Naive thymus-derived CD4-positive, alpha-beta T cell (primary cell): ENCODE data around the gene HS6ST3. TPM values are rescaled to one million over a fixed set of nuclear protein-coding genes. Genes with fewer than 3 reads are reported as not detected.

ENCODE experiments used
- ATAC-seq: fragments of 150-1000 bp; cut with Tn5 transposase; 2 replicates; pipeline ENCODE4 v1.10.0; 2021; ENCODE audit warnings: mild to moderate bottlenecking, moderate library complexity
- CTCF ChIA-PET: fragments of 350-600 bp; sonication (Branson Sonifier 250); formaldehyde crosslinking; loops from one replicate; lab custom pipeline; 2021; ENCODE audit warnings: antibody characterized with exemption; lab: Charles Lee
- POLR2A ChIA-PET: fragments of 350-600 bp; sonication (Branson Sonifier 250); formaldehyde crosslinking; loops from one replicate; lab custom pipeline; 2021; ENCODE audit warnings: antibody characterized with exemption, inconsistent platforms; lab: Charles Lee
- DNase-seq, 9 donors: peaks; one replicate each; pipeline versions ENCODE4 v3.0.0 to v3.0.0-alpha.2; 2020 to 2022; ENCODE audit warnings: mixed read lengths in 1 of 9
- H3K27ac ChIP-seq: one replicate; pipeline ENCODE4 v1.7.0; 2013; ENCODE audit warnings: mild to moderate bottlenecking, low read depth, low read length, moderate library complexity
- H3K27me3 ChIP-seq, 2 donors: one replicate each; pipeline ENCODE4 v1.7.0; 2013; ENCODE audit warnings: low read length in 2 of 2, mild to moderate bottlenecking in 2 of 2, moderate library complexity in 2 of 2; ENCODE audit not compliant: control insufficient read depth in 2 of 2, insufficient read depth in 2 of 2
- H3K36me3 ChIP-seq, 3 experiments: 1 replicate in 2 of 3; 2 replicates in 1 of 3; pipeline ENCODE4 v1.7.0; 2013; ENCODE audit warnings: low read length in 3 of 3, mild to moderate bottlenecking in 3 of 3, moderate library complexity in 1 of 3; ENCODE audit not compliant: insufficient read depth in 3 of 3, control insufficient read depth in 2 of 3
- H3K4me1 ChIP-seq, 2 donors: one replicate each; pipeline ENCODE4 v1.7.0; 2013; ENCODE audit warnings: low read length in 2 of 2, mild to moderate bottlenecking in 2 of 2, moderate library complexity in 1 of 2; ENCODE audit not compliant: control insufficient read depth in 2 of 2, insufficient read depth in 2 of 2
- H3K4me3 ChIP-seq: 2 replicates; pipeline ENCODE4 v1.7.0; 2013; ENCODE audit warnings: mild to moderate bottlenecking, low read length
- H3K9me3 ChIP-seq, 3 experiments: 1 replicate in 2 of 3; 2 replicates in 1 of 3; pipeline ENCODE4 v1.7.0; 2013; ENCODE audit warnings: low read length in 3 of 3; ENCODE audit not compliant: control insufficient read depth in 2 of 3
- H3K27ac Mint-ChIP-seq, 9 donors: one replicate each; pipeline ENCODE4 v1.8.0; 2020 to 2022; ENCODE audit warnings: mixed read lengths in 9 of 9, mild to moderate bottlenecking in 8 of 9, moderate library complexity in 5 of 9, inconsistent platforms in 2 of 9
- H3K27me3 Mint-ChIP-seq, 5 donors: one replicate each; pipeline ENCODE4 v1.8.0; 2021 to 2022; ENCODE audit warnings: mixed read lengths in 5 of 5, mild to moderate bottlenecking in 1 of 5
- H3K36me3 Mint-ChIP-seq, 5 donors: one replicate each; pipeline ENCODE4 v1.8.0; 2020 to 2022; ENCODE audit warnings: mixed read lengths in 5 of 5, mild to moderate bottlenecking in 3 of 5, inconsistent platforms in 1 of 5
- H3K4me1 Mint-ChIP-seq, 7 donors: one replicate each; pipeline ENCODE4 v1.8.0; 2020 to 2022; ENCODE audit warnings: mixed read lengths in 7 of 7, mild to moderate bottlenecking in 3 of 7, inconsistent platforms in 1 of 7
- H3K4me3 Mint-ChIP-seq, 10 donors: one replicate each; pipeline ENCODE4 v1.8.0; 2020 to 2022; ENCODE audit warnings: mild to moderate bottlenecking in 10 of 10, mixed read lengths in 10 of 10, moderate library complexity in 6 of 10, inconsistent platforms in 2 of 10
- H3K9me3 Mint-ChIP-seq, 11 donors: one replicate each; pipeline ENCODE4 v1.8.0; 2020 to 2022; ENCODE audit warnings: mixed read lengths in 11 of 11, mild to moderate bottlenecking in 4 of 11, inconsistent platforms in 1 of 11, moderate library complexity in 1 of 11
- intact Hi-C, 2 donors: fragments of 100-400 bp; cut with micrococcal nuclease; formaldehyde crosslinking; loops; one replicate each; pipeline ENCODE4 v1.15.1; 2023
- polyA plus RNA-seq, 2 donors: library from polyadenylated mRNA; unstranded; fragments of 300-500 nt; fragmentation: Illumina TruSeq; gene quantifications; one replicate each; pipeline ENCODE4 v1.2.3, GENCODE V29; 2021
- total RNA-seq, 6 experiments: library from RNA in 5 of 6; stranded (reverse) in 5 of 6; gene quantifications; 1 replicate in 5 of 6; 2 replicates in 1 of 6; pipeline ENCODE4 v1.2.3 and lab custom pipeline; 2021 to 2026

Gene HS6ST3
- total and polyA plus RNA-seq, 7 experiments from 2014 or later, result not detected

DNA sequence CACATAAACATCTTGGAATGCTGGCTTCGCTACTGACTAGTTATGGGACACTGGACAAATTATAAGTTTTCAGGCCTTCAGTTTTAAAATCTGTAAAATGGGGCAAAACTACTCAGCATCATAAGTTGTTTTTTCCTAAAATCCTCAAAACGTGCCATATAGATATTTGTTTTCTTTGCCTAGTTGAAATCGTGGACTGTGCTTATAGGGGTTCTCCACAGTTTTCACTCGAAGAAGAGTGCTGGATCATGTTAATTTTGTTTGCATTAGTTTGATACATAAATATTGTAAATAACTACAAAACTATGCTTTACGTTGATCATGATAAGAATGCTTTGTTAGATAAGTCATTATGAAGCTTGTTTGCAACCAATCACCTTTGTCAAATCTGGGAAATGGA lies 591.0 kb downstream of the HS6ST3 start:
- ChIA-PET CTCF (interaction anchor here (0.5 kb wide), 1 partner anchor 28 kb away, joined by 3 read pairs; no protein-coding TSS in a partner anchor), POLR2A (no interaction called here)
- Mint-ChIP-seq H3K27ac (no peak overlapping the region), H3K9me3 (peaks cover 4 to 21% (median 7%) of the 10 kb centered on the region in 11 donors), H3K4me3 (no peak overlapping the region), H3K4me1 (no peaks in the 10 kb centered on the region), H3K36me3 (no peaks in the 10 kb centered on the region), H3K27me3 (no peaks in the 10 kb centered on the region)
- ATAC-seq (no peak), DNase-seq (no peak)
- H3K9me3 ChIP-seq, result no peaks in the 10 kb centered on the region
- no peaks in the 10 kb centered on the region for H3K27me3 ChIP-seq
- intact Hi-C loops, result no loop called here
- H3K4me1 ChIP-seq, result no peaks in the 10 kb centered on the region
- no peak overlapping the region for H3K4me3 ChIP-seq
- no peaks in the 10 kb centered on the region for H3K36me3 ChIP-seq
- no peak overlapping the region for H3K27ac ChIP-seq

DNA sequence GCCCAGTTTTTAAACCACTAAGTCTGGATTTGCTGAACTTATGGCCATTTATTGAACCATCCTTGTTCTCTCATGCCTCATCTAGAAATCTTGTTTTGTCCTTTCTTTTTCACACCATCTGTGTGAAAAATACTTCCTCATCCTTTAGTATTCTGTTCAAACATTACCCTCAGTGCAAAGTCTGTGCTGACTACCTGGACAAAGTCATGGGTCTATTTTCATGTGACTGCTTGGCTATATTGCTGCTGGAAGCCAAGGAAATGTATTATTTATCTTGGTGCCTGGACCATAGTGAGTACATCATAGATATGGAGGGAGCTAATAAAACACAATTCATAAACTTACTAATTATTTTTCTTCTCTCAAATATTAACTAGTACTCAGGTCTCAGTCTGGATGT lies 591.9 kb downstream of the HS6ST3 start:
- Histone ChIP-seq H3K4me3 (no peak overlapping the region), H3K9me3 (no peaks in the 10 kb centered on the region), H3K27me3 (no peaks in the 10 kb centered on the region), H3K27ac (no peak overlapping the region), H3K4me1 (no peaks in the 10 kb centered on the region), H3K36me3 (no peaks in the 10 kb centered on the region)
- Mint-ChIP-seq H3K36me3 (no peaks in the 10 kb centered on the region), H3K4me3 (no peak overlapping the region), H3K27me3 (no peaks in the 10 kb centered on the region), H3K27ac (no peak overlapping the region), H3K9me3 (peaks cover 4 to 21% (median 7%) of the 10 kb centered on the region in 11 donors), H3K4me1 (no peaks in the 10 kb centered on the region)
- ATAC-seq, result no peak
- CTCF ChIA-PET, result no interaction called here
- intact Hi-C loops, result no loop called here
- no peak for DNase-seq
- POLR2A ChIA-PET, result no interaction called here

DNA sequence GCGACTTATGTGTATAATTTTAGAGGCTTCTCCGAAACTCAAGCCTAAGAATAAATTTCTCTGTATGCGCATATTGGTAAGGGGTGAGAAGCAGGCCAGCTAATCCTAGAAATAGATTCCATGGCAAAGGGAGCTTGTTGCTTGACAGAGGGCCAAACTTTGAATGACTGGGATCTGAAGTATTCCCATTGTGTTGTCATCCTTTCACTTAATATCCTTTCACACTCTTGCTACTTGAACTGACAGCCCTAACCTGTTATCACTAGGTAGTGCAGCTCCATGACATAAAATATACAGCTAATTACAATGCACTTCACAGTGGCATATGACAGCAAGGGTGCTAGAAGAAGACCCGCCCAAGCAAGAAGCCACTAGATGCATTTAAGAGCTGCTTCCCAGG lies 594.6 kb downstream of the HS6ST3 start:
- Histone ChIP-seq H3K9me3 (no peaks in the 10 kb centered on the region), H3K4me1 (no peaks in the 10 kb centered on the region), H3K27ac (no peak overlapping the region), H3K4me3 (no peak overlapping the region), H3K27me3 (no peaks in the 10 kb centered on the region), H3K36me3 (no peaks in the 10 kb centered on the region)
- CTCF ChIA-PET, result no interaction called here
- intact Hi-C loops, result no loop called here
- no peak overlapping the region for H3K27ac Mint-ChIP-seq
- H3K4me1 Mint-ChIP-seq, result no peaks in the 10 kb centered on the region
- H3K36me3 Mint-ChIP-seq, result no peaks in the 10 kb centered on the region
- peaks cover 0 to 16% (median 5%) of the 10 kb centered on the region in 11 donors for H3K9me3 Mint-ChIP-seq
- POLR2A ChIA-PET, result no interaction called here
- no peaks in the 10 kb centered on the region for H3K27me3 Mint-ChIP-seq
- DNase-seq, result no peak
- ATAC-seq, result no peak
- no peak overlapping the region for H3K4me3 Mint-ChIP-seq

- Histone ChIP-seq H3K4me3 (no peak overlapping the region), H3K27ac (no peak overlapping the region), H3K4me1 (no peaks in the 10 kb centered on the region), H3K36me3 (no peaks in the 10 kb centered on the region), H3K9me3 (no peaks in the 10 kb centered on the region), H3K27me3 (no peaks in the 10 kb centered on the region)
- no peaks in the 10 kb centered on the region for H3K27me3 Mint-ChIP-seq
- ATAC-seq (no peak), DNase-seq (no peak)
- ChIA-PET POLR2A (no interaction called here), CTCF (no interaction called here)
- intact Hi-C loops, result no loop called here
- no peaks in the 10 kb centered on the region for H3K4me1 Mint-ChIP-seq
- no peak overlapping the region for H3K27ac Mint-ChIP-seq
- no peak overlapping the region for H3K4me3 Mint-ChIP-seq
- peaks cover 0 to 16% (median 5%) of the 10 kb centered on the region in 11 donors for H3K9me3 Mint-ChIP-seq
- H3K36me3 Mint-ChIP-seq, result no peaks in the 10 kb centered on the region
Measured at GRCh38 chr13:96684907-96685306, 595.0 kb downstream of the HS6ST3 start.

GRCh38 chr13:96686286-96686685 lies 596.4 kb downstream of the HS6ST3 start:
- Mint-ChIP-seq H3K4me1 (no peaks in the 10 kb centered on the region), H3K27ac (no peak overlapping the region), H3K9me3 (peaks cover 0 to 15% (median 2%) of the 10 kb centered on the region in 11 donors), H3K4me3 (no peak overlapping the region), H3K36me3 (no peaks in the 10 kb centered on the region), H3K27me3 (no peaks in the 10 kb centered on the region)
- DNase-seq (no peak), ATAC-seq (no peak)
- ChIA-PET CTCF (no interaction called here), POLR2A (no interaction called here)
- intact Hi-C loops, result no loop called here
- Histone ChIP-seq H3K4me3 (no peak overlapping the region), H3K4me1 (no peaks in the 10 kb centered on the region), H3K9me3 (no peaks in the 10 kb centered on the region), H3K36me3 (no peaks in the 10 kb centered on the region), H3K27ac (no peak overlapping the region), H3K27me3 (no peaks in the 10 kb centered on the region)

GRCh38 chr13:96687191-96687590 lies 597.3 kb downstream of the HS6ST3 start:
- Histone ChIP-seq H3K4me3 (no peak overlapping the region), H3K4me1 (no peaks in the 10 kb centered on the region), H3K27ac (no peak overlapping the region), H3K9me3 (no peaks in the 10 kb centered on the region), H3K27me3 (no peaks in the 10 kb centered on the region), H3K36me3 (no peaks in the 10 kb centered on the region)
- ChIA-PET POLR2A (no interaction called here), CTCF (no interaction called here)
- Mint-ChIP-seq H3K27me3 (no peaks in the 10 kb centered on the region), H3K9me3 (peaks cover 0 to 18% (median 0%) of the 10 kb centered on the region in 11 donors), H3K4me3 (no peak overlapping the region), H3K36me3 (no peaks in the 10 kb centered on the region), H3K4me1 (no peaks in the 10 kb centered on the region), H3K27ac (no peak overlapping the region)
- intact Hi-C loops, result no loop called here
- no peak for DNase-seq
- ATAC-seq, result no peak

- peaks cover 0 to 11% (median 1%) of the 10 kb centered on the region in 11 donors for H3K9me3 Mint-ChIP-seq
- no peaks in the 10 kb centered on the region for H3K36me3 Mint-ChIP-seq
- Histone ChIP-seq H3K27me3 (no peaks in the 10 kb centered on the region), H3K9me3 (no peaks in the 10 kb centered on the region), H3K4me3 (no peak overlapping the region), H3K36me3 (no peaks in the 10 kb centered on the region), H3K27ac (no peak overlapping the region), H3K4me1 (no peaks in the 10 kb centered on the region)
- ChIA-PET POLR2A (no interaction called here), CTCF (no interaction called here)
- DNase-seq, result no peak
- H3K4me3 Mint-ChIP-seq, result no peak overlapping the region
- intact Hi-C loops, result no loop called here
- no peak overlapping the region for H3K27ac Mint-ChIP-seq
- no peak for ATAC-seq
- peaks cover 0 to 5% (median 0%) of the 10 kb centered on the region in 5 donors for H3K27me3 Mint-ChIP-seq
- H3K4me1 Mint-ChIP-seq, result no peaks in the 10 kb centered on the region
Measured at GRCh38 chr13:96690998-96691397, 601.1 kb downstream of the HS6ST3 start.
